Measurements from ENCODE around the gene HIBADH. TPM values are rescaled to one million over a fixed set of nuclear protein-coding genes. Genes with fewer than 3 reads are reported as not detected.

HIBADH gene
- total RNA-seq, 2 donors from 2014 or later: 21.7 to 30.7 TPM

DNA sequence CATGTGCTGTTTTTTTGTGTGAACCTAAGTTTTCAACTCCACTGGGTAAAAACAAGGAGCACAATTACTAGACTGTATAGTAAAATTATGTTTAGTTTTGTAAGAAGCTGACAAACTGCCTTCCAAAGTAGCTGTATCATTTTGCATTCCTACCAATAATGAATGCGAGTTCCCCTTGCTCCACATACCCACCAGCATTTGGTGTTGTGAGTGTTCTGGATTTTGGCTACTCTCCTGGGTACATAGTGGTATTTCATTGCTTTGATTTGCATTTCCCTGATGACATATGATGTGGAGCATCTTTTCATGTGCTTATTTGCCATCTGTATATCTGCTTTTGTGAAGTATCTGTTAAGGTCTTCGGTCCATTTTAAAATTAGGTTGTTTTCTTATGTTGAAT, 178.2 kb downstream of the HIBADH start:
- no peak for TF ChIP-seq CTCF (IDR thresholded peaks at IDR 0.05)
- ATAC-seq (ENCODE audit: insufficient number of reproducible peaks, low FRiP score, low read depth) (no peak), DNase-seq (ENCODE audit: low spot score) (no peak)
- Histone ChIP-seq H3K9me3 (no peaks in the 10 kb centered on the region), H3K27ac (no peak overlapping the region), H3K27me3 (replicated peaks; ENCODE audit: insufficient read depth) (no peaks in the 10 kb centered on the region), H3K4me3 (no peak overlapping the region), H3K4me1 (ENCODE audit: control insufficient read depth in 1 of 2, low read depth in 2 of 2) (no peaks in the 10 kb centered on the region), H3K36me3 (no peaks in the 10 kb centered on the region)

DNA sequence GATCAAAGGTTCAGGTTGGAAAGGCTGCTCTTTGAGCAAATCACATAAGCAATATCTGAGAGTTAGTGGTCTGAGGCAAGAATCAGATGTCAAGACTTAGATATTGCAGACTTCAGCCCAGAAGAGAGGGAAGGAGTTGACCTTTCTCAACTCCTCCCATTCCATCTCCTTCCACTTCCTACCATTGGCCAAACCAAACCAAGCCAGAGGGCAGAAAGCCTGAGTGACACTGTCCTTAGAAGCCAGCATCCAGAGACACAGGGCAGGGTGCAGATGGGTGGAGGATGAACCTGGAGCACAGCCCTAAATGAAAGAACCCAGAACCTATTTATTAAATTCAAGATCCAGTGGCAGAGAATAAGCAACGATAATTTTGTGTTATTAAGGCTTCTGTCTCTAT, 180.5 kb downstream of the HIBADH start:
- ATAC-seq (ENCODE audit: insufficient number of reproducible peaks, low FRiP score, low read depth) (no peak), DNase-seq (ENCODE audit: low spot score) (no peak)
- H3K36me3 ChIP-seq: no peaks in the 10 kb centered on the region
- no peak overlapping the region for H3K27ac ChIP-seq
- H3K4me1 ChIP-seq (ENCODE audit: control insufficient read depth in 1 of 2, low read depth in 2 of 2): no peaks in the 10 kb centered on the region
- H3K27me3 ChIP-seq (replicated peaks; ENCODE audit: insufficient read depth): no peaks in the 10 kb centered on the region
- no peaks in the 10 kb centered on the region for H3K9me3 ChIP-seq
- no peak overlapping the region for H3K4me3 ChIP-seq
- TF ChIP-seq CTCF (IDR thresholded peaks at IDR 0.05): no peak

DNA sequence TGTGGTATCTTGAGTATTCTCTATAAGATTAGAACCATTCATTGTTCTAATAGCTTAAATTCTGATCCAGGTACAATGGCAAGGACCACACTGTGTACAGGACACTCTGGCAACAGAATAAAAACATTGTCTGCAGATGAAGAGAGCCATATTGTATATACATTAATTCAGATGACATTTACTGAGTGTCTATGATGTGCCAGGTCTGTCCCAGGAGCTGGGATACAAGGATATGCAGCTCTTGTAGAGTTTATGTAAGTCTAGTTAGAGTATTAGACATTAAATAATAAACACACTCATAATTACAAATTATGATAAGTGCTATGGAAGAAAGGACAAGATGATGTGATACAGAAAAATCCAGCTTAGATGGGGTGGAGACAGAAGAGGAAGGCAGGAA, 184.1 kb downstream of the HIBADH start:
- no peak overlapping the region for H3K4me3 ChIP-seq
- no peaks in the 10 kb centered on the region for H3K9me3 ChIP-seq
- no peaks in the 10 kb centered on the region for H3K27me3 ChIP-seq (replicated peaks; ENCODE audit: insufficient read depth)
- no peaks in the 10 kb centered on the region for H3K4me1 ChIP-seq (ENCODE audit: control insufficient read depth in 1 of 2, low read depth in 2 of 2)
- no peak for DNase-seq (ENCODE audit: low spot score)
- H3K27ac ChIP-seq: no peak overlapping the region
- TF ChIP-seq CTCF (IDR thresholded peaks at IDR 0.05): no peak
- no peak for ATAC-seq (ENCODE audit: insufficient number of reproducible peaks, low FRiP score, low read depth)
- H3K36me3 ChIP-seq: no peaks in the 10 kb centered on the region

DNA sequence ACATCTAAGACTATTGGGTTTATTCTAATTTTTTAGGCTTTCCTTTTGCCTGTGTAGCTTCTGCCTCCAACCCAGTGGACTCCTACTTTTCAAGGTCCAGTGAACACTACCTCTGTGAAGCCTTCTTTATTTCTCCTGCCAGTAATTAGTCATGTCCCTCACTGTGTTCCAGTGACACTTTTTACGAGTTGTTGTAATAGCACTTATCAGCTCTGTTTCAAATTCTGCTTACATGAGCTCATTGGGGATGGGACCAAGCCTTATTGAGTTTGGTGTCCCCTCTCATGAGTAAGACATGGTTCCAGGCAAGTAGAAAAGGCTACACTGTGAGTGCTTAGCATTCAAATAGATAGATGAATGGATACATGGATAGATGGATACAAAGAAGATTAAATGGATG, 184.6 kb downstream of the HIBADH start:
- no peak for TF ChIP-seq CTCF (IDR thresholded peaks at IDR 0.05)
- Histone ChIP-seq H3K9me3 (no peaks in the 10 kb centered on the region), H3K4me3 (no peak overlapping the region), H3K36me3 (no peaks in the 10 kb centered on the region), H3K27me3 (replicated peaks; ENCODE audit: insufficient read depth) (no peaks in the 10 kb centered on the region), H3K4me1 (ENCODE audit: control insufficient read depth in 1 of 2, low read depth in 2 of 2) (no peaks in the 10 kb centered on the region), H3K27ac (no peak overlapping the region)
- DNase-seq (ENCODE audit: low spot score) (no peak), ATAC-seq (ENCODE audit: insufficient number of reproducible peaks, low FRiP score, low read depth) (no peak)

GRCh38 chr7:27476493-27476892, 186.2 kb downstream of the HIBADH start:
- DNase-seq (ENCODE audit: low spot score) (no peak), ATAC-seq (ENCODE audit: insufficient number of reproducible peaks, low FRiP score, low read depth) (no peak)
- H3K27me3 ChIP-seq (replicated peaks; ENCODE audit: insufficient read depth): no peaks in the 10 kb centered on the region
- no peak overlapping the region for H3K27ac ChIP-seq
- no peak for TF ChIP-seq CTCF (IDR thresholded peaks at IDR 0.05)
- H3K4me3 ChIP-seq: no peak overlapping the region
- H3K4me1 ChIP-seq (ENCODE audit: control insufficient read depth in 1 of 2, low read depth in 2 of 2): no peaks in the 10 kb centered on the region
- H3K9me3 ChIP-seq: no peaks in the 10 kb centered on the region
- H3K36me3 ChIP-seq: no peaks in the 10 kb centered on the region

Other genes starting within 250 kb of the HIBADH start
- 100 to 1,000 TPM in 1 of 2 donors, 10 to 100 TPM in 1; 91.4 to 120 TPM for gene TAX1BP1, start 77.3 kb upstream of the HIBADH start, total RNA-seq

Data from thoracic aorta (tissue), 2 donors.